AG04449 (cell line): ENCODE results near the gene TET2.

Experiments used
- CTCF ChIA-PET: fragments of 350-600 bp; formaldehyde crosslinking; extraction: SDS; loops from one replicate; lab custom pipeline; 2021; ENCODE audit warnings: antibody characterized with exemption; lab: Yijun Ruan, JAX
- POLR2A ChIA-PET: fragments of 400-600, 350-600 bp; formaldehyde crosslinking; extraction: SDS; loops from one replicate; lab custom pipeline; 2020; ENCODE audit warnings: antibody characterized with exemption, inconsistent platforms; lab: Yijun Ruan, JAX
- DNase-seq: peaks from one replicate; pipeline ENCODE4 v3.0.0-alpha.2; 2010; ENCODE audit warnings: low read depth, low spot score
- H3K4me3 ChIP-seq: 2 replicates; pipeline ENCODE4 v1.5.1; 2011; ENCODE audit warnings: low read depth, mild to moderate bottlenecking, control low read depth, low read length
- TF ChIP-seq, protein P1 (sequence below): IDR thresholded peaks from one replicate; pipeline ENCODE4 v1.5.1; 2011; ENCODE audit warnings: mild to moderate bottlenecking, moderate library complexity, low read length, control low read depth, inconsistent platforms; ENCODE audit not compliant: insufficient read depth; ENCODE audit errors: missing control alignments

The TET2 gene

DNA sequence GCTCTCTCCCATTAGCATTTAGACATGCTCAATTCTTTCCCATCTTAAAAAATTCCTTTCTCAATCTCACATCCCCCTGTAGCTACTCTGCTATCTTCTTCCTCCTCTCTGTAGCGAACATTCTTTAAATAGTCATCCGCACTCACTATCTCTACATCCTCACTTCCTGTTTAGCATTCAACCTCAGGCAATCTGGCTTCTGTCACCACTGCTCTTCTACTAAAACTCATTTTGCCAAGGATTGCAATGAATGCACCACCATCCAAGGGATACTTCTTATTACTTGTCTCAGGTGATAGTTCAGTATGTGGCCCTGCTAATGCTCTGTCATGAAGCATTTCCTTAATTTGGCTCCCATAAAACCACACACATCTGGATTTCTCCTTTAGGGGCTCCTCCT, 10.9 kb upstream of the TET2 start:
- ChIA-PET POLR2A (no interaction called here), CTCF (no interaction called here)
- H3K4me3 ChIP-seq, result no peak overlapping the region
- no peak for DNase-seq
- TF ChIP-seq, protein P1, sequence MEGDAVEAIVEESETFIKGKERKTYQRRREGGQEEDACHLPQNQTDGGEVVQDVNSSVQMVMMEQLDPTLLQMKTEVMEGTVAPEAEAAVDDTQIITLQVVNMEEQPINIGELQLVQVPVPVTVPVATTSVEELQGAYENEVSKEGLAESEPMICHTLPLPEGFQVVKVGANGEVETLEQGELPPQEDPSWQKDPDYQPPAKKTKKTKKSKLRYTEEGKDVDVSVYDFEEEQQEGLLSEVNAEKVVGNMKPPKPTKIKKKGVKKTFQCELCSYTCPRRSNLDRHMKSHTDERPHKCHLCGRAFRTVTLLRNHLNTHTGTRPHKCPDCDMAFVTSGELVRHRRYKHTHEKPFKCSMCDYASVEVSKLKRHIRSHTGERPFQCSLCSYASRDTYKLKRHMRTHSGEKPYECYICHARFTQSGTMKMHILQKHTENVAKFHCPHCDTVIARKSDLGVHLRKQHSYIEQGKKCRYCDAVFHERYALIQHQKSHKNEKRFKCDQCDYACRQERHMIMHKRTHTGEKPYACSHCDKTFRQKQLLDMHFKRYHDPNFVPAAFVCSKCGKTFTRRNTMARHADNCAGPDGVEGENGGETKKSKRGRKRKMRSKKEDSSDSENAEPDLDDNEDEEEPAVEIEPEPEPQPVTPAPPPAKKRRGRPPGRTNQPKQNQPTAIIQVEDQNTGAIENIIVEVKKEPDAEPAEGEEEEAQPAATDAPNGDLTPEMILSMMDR, result no peak

DNA sequence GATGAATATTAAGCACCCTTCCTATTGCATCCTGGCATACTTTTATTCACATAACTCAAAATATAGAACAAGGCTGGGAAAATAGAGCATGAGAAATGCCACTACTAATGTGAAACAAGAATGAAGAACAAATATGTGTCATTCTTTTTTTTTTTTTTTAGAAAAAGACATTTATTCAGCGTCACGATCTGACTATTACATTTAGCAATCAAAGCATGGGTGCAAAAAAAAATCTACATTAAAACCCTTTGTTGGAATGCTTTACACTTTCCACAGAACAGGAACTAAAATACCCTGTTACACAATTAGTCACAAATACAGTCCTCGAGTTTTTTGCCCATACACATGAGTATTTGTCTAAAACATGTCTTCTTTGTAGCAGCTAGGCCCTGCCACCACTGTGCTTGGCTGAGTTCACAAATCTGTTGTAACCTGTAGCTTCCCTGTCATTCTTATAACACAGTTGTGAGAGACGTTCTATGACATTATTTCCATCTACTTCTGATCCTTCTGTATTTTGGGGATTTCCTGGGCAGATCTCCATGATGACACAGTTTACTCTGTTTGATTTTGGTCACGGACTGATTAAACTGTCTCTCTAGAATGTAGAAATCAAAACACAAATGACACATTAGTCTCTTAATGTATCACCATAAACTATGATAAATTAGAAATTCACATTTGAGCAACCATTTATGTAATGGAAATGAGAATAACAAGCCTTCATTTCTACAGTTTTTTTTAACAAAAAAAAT, 9.4 kb upstream of the TET2 start:
- no peak overlapping the region for H3K4me3 ChIP-seq
- DNase-seq, result no peak
- TF ChIP-seq, protein P1, result no peak
- CTCF ChIA-PET, result interaction anchor here (1.8 kb wide), 1 partner anchor 334 kb away, joined by 6 read pairs; no protein-coding TSS in a partner anchor
- POLR2A ChIA-PET, result no interaction called here

DNA sequence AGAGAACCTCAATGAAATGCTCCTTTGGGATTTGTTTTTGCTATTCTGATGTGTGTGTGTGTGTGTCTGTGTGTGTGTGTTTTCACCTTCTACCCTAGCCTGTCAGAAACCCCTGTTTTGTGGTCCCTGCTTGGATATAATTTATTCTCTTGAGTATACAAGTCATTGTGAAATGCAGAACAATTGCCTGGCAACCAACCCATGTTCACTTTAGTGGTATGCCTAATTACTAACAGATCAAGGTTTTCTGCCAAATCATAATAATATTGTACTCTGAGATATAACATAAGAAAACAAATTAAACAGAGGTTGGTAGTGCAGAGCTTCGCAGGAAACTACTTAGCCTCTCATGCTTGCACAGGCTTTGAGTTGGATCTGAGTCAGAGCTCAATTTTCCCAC, 7.0 kb upstream of the TET2 start:
- ChIA-PET POLR2A (no interaction called here), CTCF (interaction anchor here (1.3 to 3.0 kb wide), 12 partner anchors 11 to 335 kb away, joined by 3 to 33 read pairs (median 4); partner anchors contain the start of gene PPA2)
- no peak for DNase-seq
- TF ChIP-seq, protein P1, result no peak
- no peak overlapping the region for H3K4me3 ChIP-seq

DNA sequence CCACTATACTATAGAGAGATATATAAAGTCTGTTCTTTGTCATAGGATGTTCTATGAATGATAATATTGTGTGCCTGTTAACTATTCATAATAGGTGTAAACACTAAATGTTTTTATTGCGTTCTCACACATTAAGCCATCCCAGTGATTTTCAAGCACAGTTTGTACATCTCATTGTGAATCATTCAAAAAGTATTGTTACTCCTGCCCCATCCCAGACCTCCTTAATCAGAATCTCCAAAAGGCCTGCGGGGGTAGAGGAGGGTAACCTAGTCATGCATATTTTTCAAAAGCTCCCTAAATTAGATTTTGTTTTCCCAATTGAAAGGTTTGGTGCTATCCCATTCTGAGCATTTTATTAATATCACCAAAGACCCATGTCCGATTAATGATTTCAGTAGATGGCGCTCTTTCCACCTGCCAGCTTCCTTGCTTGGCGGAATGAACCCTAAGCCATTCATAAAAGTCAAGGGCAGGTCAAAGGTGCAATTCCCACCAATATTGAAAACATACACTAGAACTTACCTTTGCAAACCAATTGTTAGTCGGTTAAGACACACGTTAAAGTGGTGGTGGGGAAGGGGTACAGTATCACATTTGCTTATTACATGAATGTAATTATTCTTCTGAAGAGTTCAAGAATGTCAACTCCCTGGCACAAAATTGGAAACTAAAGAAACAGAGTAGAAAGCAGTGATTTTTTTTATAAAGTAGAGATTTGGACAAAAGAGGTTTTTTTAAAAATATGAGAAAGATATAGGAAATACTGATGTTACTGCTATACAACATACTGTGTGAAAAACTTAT, 5.8 kb upstream of the TET2 start:
- POLR2A ChIA-PET, result no interaction called here
- H3K4me3 ChIP-seq, result no peak overlapping the region
- DNase-seq, result no peak
- CTCF ChIA-PET, result interaction anchor here (0.7 to 3.0 kb wide), 25 partner anchors 8 to 334 kb away, joined by 3 to 33 read pairs (median 4); partner anchors contain the start of gene PPA2
- TF ChIP-seq, protein P1, result peak; percentile 55

DNA sequence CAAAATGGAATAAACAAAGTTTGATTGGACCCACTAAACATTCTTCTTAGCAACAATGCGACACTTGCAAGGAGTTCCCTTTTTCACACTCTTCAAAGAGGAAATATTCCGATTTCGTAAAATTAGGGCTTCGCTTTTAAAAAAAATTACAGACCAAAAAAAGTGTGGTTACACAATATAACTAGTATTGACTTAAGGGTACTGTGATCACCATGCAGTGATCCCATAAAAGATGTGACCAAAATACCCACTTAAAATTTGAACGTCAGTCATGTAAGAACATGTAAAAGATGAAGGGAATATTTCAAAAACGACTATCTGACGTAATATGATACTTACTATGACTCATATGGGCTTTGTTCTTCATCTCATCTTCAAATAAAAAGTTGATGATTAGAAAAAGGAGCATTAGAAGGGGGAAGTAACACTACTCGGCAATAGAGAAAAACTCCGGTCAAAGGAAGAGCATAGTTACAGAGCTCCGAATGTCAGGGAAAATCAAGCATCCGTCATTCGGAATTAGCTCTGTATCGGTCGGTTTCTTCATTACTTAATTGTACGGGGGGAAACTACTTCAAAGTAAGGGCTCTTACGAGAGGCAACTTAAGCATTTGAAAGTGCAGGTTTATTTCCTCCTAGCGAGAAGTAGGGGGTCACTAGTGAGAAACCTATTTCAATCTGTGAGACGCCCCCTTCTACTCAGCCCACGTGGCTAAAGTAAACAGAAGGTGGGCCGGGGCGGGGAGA, 1.3 kb upstream of the TET2 start:
- TF ChIP-seq, protein P1, result no peak
- no peak for DNase-seq
- POLR2A ChIA-PET, result no interaction called here
- H3K4me3 ChIP-seq, result peak overlapping the region; percentile 91
- CTCF ChIA-PET, result interaction anchor here (0.9 to 1.9 kb wide), 2 partner anchors 328 to 375 kb away, joined by 3 to 9 read pairs; partner anchors contain the start of gene PPA2
